WTC11 (cell line): ENCODE data around the gene MTA2. TPM values are rescaled to one million over a fixed set of nuclear protein-coding genes. Genes with fewer than 3 reads are reported as not detected.

Experiments
- ATAC-seq: fragments of 200-7000 bp; cut with Tn5 transposase; 2 replicates; pipeline ENCODE4 v1.10.0; 2021; ENCODE audit warnings: mild to moderate bottlenecking, moderate library complexity
- CTCF ChIA-PET: fragments of 300-600 bp; sonication (Branson Sonifier 250); formaldehyde crosslinking; loops from one replicate; lab custom pipeline; 2021; ENCODE audit warnings: antibody characterized with exemption; lab: Charles Lee
- POLR2A ChIA-PET: fragments of 350-600 bp; sonication (Branson Sonifier 250); formaldehyde crosslinking; loops from one replicate; lab custom pipeline; 2021; ENCODE audit warnings: antibody characterized with exemption; lab: Charles Lee
- DNase-seq: peaks from one replicate; pipeline ENCODE4 v3.0.0; 2021; ENCODE audit warnings: low spot score
- H3K27ac Mint-ChIP-seq: 2 replicates; pipeline ENCODE4 v1.8.0; 2021; ENCODE audit warnings: mixed read lengths
- H3K27me3 Mint-ChIP-seq: 2 replicates; pipeline ENCODE4 v1.8.0; 2021; ENCODE audit warnings: low read depth, mild to moderate bottlenecking, moderate library complexity, mixed read lengths
- H3K36me3 Mint-ChIP-seq: 2 replicates; pipeline ENCODE4 v1.8.0; 2021; ENCODE audit warnings: mixed read lengths
- H3K4me1 Mint-ChIP-seq: 2 replicates; pipeline ENCODE4 v1.8.0; 2022; ENCODE audit warnings: mixed read lengths
- H3K4me3 Mint-ChIP-seq: 2 replicates; pipeline ENCODE4 v1.8.0; 2021; ENCODE audit warnings: mild to moderate bottlenecking, moderate library complexity, mixed read lengths
- H3K9me3 Mint-ChIP-seq: 2 replicates; pipeline ENCODE4 v1.8.0; 2021; ENCODE audit warnings: mixed read lengths
- CREB1 ChIP-seq: sonication (generic); formaldehyde crosslinking; IDR thresholded peaks from 2 replicates; pipeline ENCODE4 v1.8.0; 2023; ENCODE audit warnings: mild to moderate bottlenecking, missing genetic modification reagents
- ELF4 ChIP-seq: sonication (generic); formaldehyde crosslinking; IDR thresholded peaks from 2 replicates; pipeline ENCODE4 v1.8.1; 2022; ENCODE audit warnings: low read depth, mild to moderate bottlenecking, moderate library complexity, missing genetic modification reagents
- EMX1 ChIP-seq: fragments of 250-450 bp; sonication (Bioruptor Pico); IDR thresholded peaks from 2 replicates; pipeline ENCODE4 v1.8.0; 2021; ENCODE audit warnings: mild to moderate bottlenecking
- FOXK1 ChIP-seq: sonication (generic); formaldehyde crosslinking; IDR thresholded peaks from 2 replicates; pipeline ENCODE4 v1.8.0; 2022; ENCODE audit warnings: mild to moderate bottlenecking, moderate library complexity, missing genetic modification reagents
- GABPB1 ChIP-seq: sonication (generic); formaldehyde crosslinking; IDR thresholded peaks from 2 replicates; pipeline ENCODE4 v1.8.1; 2023; ENCODE audit warnings: mild to moderate bottlenecking, missing genetic modification reagents
- JUN ChIP-seq: sonication (generic); formaldehyde crosslinking; IDR thresholded peaks from 2 replicates; pipeline ENCODE4 v1.8.0; 2023; ENCODE audit warnings: mild to moderate bottlenecking, missing genetic modification reagents
- NFE2L1 ChIP-seq: sonication (generic); formaldehyde crosslinking; IDR thresholded peaks from 2 replicates; pipeline ENCODE4 v1.8.1; 2023; ENCODE audit warnings: missing genetic modification reagents
- OVOL2 ChIP-seq: fragments of 250-450 bp; sonication (Bioruptor Pico); IDR thresholded peaks from 2 replicates; pipeline ENCODE4 v1.9.0; 2021; ENCODE audit warnings: mild to moderate bottlenecking, borderline replicate concordance
- TEAD4 ChIP-seq: sonication (generic); formaldehyde crosslinking; IDR thresholded peaks from 2 replicates; pipeline ENCODE4 v1.8.0; 2022; ENCODE audit warnings: mild to moderate bottlenecking, missing genetic modification reagents
- ZNF219 ChIP-seq: sonication (generic); formaldehyde crosslinking; IDR thresholded peaks from 2 replicates; pipeline ENCODE4 v1.8.0; 2023; ENCODE audit warnings: missing genetic modification reagents, mild to moderate bottlenecking, borderline replicate concordance
- ZNF671 ChIP-seq: fragments of 250-450 bp; sonication (Bioruptor Pico); IDR thresholded peaks from 2 replicates; pipeline ENCODE4 v1.8.0; 2021; ENCODE audit warnings: mild to moderate bottlenecking
- total RNA-seq: library from RNA; stranded (reverse); gene quantifications from 3 replicates; pipeline ENCODE4 v1.2.3, GENCODE V29; 2021
- TF ChIP-seq, protein P1 (sequence below): sonication (generic); formaldehyde crosslinking; IDR thresholded peaks from 2 replicates; pipeline ENCODE4 v1.8.1; 2022; ENCODE audit warnings: missing genetic modification reagents, borderline replicate concordance
- TF ChIP-seq, protein P2 (sequence below): fragments of 250-450 bp; sonication (Bioruptor Pico); IDR thresholded peaks from 2 replicates; pipeline ENCODE4 v1.9.0; 2021; ENCODE audit warnings: mild to moderate bottlenecking
- TF ChIP-seq, protein P3 (sequence below): fragments of 250-450 bp; sonication (Bioruptor Pico); conservative IDR thresholded peaks from 2 replicates; pipeline ENCODE4 v1.9.0; 2021; ENCODE audit warnings: mild to moderate bottlenecking
- TF ChIP-seq, protein P4 (sequence below): fragments of 250-450 bp; sonication (Bioruptor Pico); IDR thresholded peaks from 2 replicates; pipeline ENCODE4 v1.9.0; 2021; ENCODE audit warnings: mild to moderate bottlenecking, borderline replicate concordance
- TF ChIP-seq, protein P5 (sequence below): sonication (generic); formaldehyde crosslinking; IDR thresholded peaks from 2 replicates; pipeline ENCODE4 v1.8.1; 2022; ENCODE audit warnings: low read depth, missing genetic modification reagents, borderline replicate concordance
- TF ChIP-seq, protein P6 (sequence below): sonication (generic); formaldehyde crosslinking; IDR thresholded peaks from 2 replicates; pipeline ENCODE4 v1.8.0; 2022; ENCODE audit warnings: mild to moderate bottlenecking, missing genetic modification reagents

Gene MTA2
- total RNA-seq, 1 experiment from 2014 or later, result 115 TPM

DNA sequence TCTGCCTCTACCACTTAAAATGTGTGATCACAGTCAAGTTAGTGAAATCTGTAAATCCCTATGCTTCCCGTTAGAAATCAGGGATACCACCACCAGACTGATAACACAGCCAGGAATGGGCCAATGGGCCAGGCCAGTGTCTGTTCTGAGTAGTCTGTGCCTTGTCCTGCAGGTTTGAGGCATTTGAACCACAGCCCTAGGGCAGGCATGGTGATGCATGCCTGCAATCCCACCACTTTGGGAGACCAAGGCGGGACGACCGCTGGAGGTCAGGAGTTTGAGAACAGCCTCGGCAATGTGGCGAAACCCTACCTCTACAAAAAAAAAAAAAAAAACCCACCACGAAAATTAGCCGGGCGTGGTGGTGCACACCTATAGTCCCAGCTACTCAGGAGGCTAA, 43.0 kb downstream of the MTA2 start:
- POLR2A ChIA-PET, result interaction anchor here (0.9 to 3.3 kb wide), 2 partner anchors 15 to 16 kb away, joined by 3 to 13 read pairs; no protein-coding TSS in a partner anchor
- CTCF ChIA-PET, result interaction anchor here (3.6 to 11.8 kb wide), 2 partner anchors 14 to 134 kb away, joined by 106 to 311 read pairs; partner anchors contain the start of gene AHNAK
- H3K4me3 Mint-ChIP-seq, result no peak overlapping the region
- TF ChIP-seq NFE2L1 (CRISPR knock-in tag) (0 out of 2 replicates have a peak, but pooled peaks have one; percentile 22), ZNF671 (CRISPR knock-in tag) (no peak), FOXK1 (CRISPR knock-in tag) (no peak), OVOL2 (CRISPR knock-in tag) (no peak), ELF4 (no peak), GABPB1 (CRISPR knock-in tag) (no peak)
- TF ChIP-seq, protein P1, sequence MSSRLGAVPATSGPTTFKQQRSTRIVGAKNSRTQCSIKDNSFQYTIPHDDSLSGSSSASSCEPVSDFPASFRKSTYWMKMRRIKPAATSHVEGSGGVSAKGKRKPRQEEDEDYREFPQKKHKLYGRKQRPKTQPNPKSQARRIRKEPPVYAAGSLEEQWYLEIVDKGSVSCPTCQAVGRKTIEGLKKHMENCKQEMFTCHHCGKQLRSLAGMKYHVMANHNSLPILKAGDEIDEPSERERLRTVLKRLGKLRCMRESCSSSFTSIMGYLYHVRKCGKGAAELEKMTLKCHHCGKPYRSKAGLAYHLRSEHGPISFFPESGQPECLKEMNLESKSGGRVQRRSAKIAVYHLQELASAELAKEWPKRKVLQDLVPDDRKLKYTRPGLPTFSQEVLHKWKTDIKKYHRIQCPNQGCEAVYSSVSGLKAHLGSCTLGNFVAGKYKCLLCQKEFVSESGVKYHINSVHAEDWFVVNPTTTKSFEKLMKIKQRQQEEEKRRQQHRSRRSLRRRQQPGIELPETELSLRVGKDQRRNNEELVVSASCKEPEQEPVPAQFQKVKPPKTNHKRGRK (CRISPR knock-in tag), result no peak
- TF ChIP-seq, protein P2, sequence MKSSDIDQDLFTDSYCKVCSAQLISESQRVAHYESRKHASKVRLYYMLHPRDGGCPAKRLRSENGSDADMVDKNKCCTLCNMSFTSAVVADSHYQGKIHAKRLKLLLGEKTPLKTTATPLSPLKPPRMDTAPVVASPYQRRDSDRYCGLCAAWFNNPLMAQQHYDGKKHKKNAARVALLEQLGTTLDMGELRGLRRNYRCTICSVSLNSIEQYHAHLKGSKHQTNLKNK, result no peak
- ATAC-seq, result no peak
- H3K27me3 Mint-ChIP-seq, result no peaks in the 10 kb centered on the region
- H3K9me3 Mint-ChIP-seq, result no peaks in the 10 kb centered on the region
- H3K4me1 Mint-ChIP-seq, result peaks cover 81% of the 10 kb centered on the region
- DNase-seq, result no peak
- H3K36me3 Mint-ChIP-seq, result peaks cover 46% of the 10 kb centered on the region
- H3K27ac Mint-ChIP-seq, result no peak overlapping the region; the same call in 1 of the 2 replicates

DNA sequence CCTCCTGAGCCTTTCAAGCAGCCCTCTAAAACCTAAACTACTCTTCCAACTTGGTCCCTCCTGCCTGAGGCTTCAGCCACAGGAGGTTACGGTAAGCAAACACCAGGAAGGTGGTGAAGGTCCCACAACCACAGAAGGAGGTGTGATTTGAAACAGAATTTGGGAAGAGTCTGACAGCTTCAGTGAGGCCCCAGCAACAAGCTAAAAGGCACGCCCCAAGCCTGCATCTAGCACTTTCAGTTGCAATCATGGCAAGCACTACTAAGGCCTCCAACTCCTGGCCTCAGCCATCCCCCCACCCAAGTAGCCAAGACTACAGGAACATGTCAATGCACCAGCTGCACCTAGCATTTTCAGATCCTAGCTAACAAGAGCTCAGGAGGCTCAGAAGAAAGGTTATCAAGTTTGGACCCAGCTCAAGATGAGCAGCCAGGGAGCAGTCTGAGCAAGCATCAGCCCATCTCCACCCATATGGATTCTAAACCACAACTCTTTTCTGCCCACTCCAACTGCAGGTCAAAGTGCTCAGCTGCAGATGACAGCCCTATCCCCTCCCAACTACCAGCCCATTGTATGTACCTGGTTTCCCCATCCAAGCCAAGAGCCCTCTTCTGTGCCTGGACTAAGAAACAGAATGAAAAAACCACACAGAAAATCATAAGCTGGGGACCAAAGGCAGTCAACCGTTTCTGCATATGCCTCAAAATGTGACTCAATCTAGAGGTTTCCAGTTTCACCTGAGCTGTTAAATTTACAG, 44.6 kb downstream of the MTA2 start:
- H3K4me1 Mint-ChIP-seq, result peaks cover 85% of the 10 kb centered on the region
- CTCF ChIA-PET, result interaction anchor here (0.5 to 11.8 kb wide), 6 partner anchors 12 to 186 kb away, joined by 3 to 311 read pairs (median 6); partner anchors contain the start of gene AHNAK

More for the DNA sequence above, 44.6 kb downstream of the MTA2 start:
- no peak for ATAC-seq
- H3K27ac Mint-ChIP-seq, result peak overlapping the region; percentile 97
- TF ChIP-seq, protein P3, sequence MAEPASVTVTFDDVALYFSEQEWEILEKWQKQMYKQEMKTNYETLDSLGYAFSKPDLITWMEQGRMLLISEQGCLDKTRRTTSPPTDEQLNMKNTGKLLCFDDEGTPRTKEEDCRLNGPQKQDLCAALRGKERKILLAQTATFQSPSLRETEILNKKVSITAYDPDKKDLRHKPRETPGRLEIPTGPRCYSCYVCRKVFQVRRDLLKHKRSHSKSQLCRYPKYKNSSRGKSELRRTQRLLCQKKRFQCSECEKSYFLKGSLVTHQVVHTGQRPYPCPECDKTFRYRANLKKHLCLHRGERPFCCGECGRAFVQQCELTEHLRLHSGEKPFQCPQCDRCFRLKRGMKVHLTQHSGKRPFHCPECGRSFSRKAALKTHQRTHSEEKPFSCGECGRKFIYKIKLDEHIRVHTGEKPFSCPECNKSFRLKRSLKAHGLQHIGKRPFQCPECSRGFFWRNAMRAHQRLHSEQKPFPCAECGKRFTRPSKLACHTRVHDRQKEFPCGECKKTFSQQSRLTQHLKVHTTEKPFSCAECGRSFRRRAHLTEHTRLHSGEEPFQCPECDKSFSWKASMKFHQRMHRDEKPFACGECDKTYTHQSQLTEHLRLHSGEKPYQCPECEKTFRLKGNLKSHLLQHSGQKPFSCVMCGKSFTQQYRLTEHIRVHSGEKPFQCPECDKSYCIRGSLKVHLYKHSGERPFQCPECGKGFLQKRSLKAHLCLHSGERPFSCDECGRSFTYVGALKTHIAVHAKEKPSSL (CRISPR knock-in tag), result 0 out of 2 replicates have a peak, but pooled peaks have one; percentile 4
- TF ChIP-seq, protein P4, sequence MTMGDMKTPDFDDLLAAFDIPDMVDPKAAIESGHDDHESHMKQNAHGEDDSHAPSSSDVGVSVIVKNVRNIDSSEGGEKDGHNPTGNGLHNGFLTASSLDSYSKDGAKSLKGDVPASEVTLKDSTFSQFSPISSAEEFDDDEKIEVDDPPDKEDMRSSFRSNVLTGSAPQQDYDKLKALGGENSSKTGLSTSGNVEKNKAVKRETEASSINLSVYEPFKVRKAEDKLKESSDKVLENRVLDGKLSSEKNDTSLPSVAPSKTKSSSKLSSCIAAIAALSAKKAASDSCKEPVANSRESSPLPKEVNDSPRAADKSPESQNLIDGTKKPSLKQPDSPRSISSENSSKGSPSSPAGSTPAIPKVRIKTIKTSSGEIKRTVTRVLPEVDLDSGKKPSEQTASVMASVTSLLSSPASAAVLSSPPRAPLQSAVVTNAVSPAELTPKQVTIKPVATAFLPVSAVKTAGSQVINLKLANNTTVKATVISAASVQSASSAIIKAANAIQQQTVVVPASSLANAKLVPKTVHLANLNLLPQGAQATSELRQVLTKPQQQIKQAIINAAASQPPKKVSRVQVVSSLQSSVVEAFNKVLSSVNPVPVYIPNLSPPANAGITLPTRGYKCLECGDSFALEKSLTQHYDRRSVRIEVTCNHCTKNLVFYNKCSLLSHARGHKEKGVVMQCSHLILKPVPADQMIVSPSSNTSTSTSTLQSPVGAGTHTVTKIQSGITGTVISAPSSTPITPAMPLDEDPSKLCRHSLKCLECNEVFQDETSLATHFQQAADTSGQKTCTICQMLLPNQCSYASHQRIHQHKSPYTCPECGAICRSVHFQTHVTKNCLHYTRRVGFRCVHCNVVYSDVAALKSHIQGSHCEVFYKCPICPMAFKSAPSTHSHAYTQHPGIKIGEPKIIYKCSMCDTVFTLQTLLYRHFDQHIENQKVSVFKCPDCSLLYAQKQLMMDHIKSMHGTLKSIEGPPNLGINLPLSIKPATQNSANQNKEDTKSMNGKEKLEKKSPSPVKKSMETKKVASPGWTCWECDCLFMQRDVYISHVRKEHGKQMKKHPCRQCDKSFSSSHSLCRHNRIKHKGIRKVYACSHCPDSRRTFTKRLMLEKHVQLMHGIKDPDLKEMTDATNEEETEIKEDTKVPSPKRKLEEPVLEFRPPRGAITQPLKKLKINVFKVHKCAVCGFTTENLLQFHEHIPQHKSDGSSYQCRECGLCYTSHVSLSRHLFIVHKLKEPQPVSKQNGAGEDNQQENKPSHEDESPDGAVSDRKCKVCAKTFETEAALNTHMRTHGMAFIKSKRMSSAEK (CRISPR knock-in tag), result no peak
- TF ChIP-seq TEAD4 (CRISPR knock-in tag) (no peak), ZNF219 (CRISPR knock-in tag) (no peak), JUN (CRISPR knock-in tag) (no peak), CREB1 (CRISPR knock-in tag) (no peak), EMX1 (CRISPR knock-in tag) (peak; percentile 25; the same call in 1 of the 2 replicates)
- TF ChIP-seq, protein P5, sequence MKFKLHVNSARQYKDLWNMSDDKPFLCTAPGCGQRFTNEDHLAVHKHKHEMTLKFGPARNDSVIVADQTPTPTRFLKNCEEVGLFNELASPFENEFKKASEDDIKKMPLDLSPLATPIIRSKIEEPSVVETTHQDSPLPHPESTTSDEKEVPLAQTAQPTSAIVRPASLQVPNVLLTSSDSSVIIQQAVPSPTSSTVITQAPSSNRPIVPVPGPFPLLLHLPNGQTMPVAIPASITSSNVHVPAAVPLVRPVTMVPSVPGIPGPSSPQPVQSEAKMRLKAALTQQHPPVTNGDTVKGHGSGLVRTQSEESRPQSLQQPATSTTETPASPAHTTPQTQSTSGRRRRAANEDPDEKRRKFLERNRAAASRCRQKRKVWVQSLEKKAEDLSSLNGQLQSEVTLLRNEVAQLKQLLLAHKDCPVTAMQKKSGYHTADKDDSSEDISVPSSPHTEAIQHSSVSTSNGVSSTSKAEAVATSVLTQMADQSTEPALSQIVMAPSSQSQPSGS, result no peak
- TF ChIP-seq, protein P6, sequence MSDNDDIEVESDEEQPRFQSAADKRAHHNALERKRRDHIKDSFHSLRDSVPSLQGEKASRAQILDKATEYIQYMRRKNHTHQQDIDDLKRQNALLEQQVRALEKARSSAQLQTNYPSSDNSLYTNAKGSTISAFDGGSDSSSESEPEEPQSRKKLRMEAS (CRISPR knock-in tag), result no peak
- H3K9me3 Mint-ChIP-seq, result no peaks in the 10 kb centered on the region
- no peak overlapping the region for H3K4me3 Mint-ChIP-seq
- DNase-seq, result no peak
- H3K27me3 Mint-ChIP-seq, result no peaks in the 10 kb centered on the region
- peaks cover 37% of the 10 kb centered on the region for H3K36me3 Mint-ChIP-seq
- POLR2A ChIA-PET, result interaction anchor here (0.8 to 1.4 kb wide), 3 partner anchors 13 to 52 kb away, joined by 3 to 4 read pairs (median 4); partner anchors contain the start of gene EEF1G
